Lung (tissue), 12 donors: ENCODE results near the gene UBASH3B. TPM values are rescaled to one million over a fixed set of nuclear protein-coding genes. Genes with fewer than 3 reads are reported as not detected.
A peak's percentile ranks its signal among the peaks of the same experiment; 100 is the strongest.

Experiments
- ATAC-seq: fragments of 200-7000 bp; cut with Tn5 transposase; one replicate; pipeline ENCODE4 v1.9.1; 2020; ENCODE audit warnings: moderate number of reproducible peaks; ENCODE audit not compliant: insufficient read depth, low FRiP score
- DNase-seq, 3 donors: peaks; one replicate each; pipeline ENCODE4 v3.0.0-alpha.2; 2013 to 2017
- H3K27ac ChIP-seq, 2 donors: one replicate each; pipeline ENCODE4 v1.5.1; 2013; ENCODE audit warnings: mild to moderate bottlenecking in 2 of 2, moderate library complexity in 2 of 2, control low read depth in 1 of 2, inconsistent platforms in 1 of 2, low read depth in 1 of 2, low read length in 1 of 2
- H3K27me3 ChIP-seq, 3 donors: one replicate each; pipeline ENCODE4 v1.5.1; 2013; ENCODE audit warnings: low read length in 2 of 3; ENCODE audit not compliant: control insufficient read depth in 3 of 3, insufficient read depth in 3 of 3
- H3K36me3 ChIP-seq, 4 donors: one replicate each; pipeline ENCODE4 v1.5.1; 2013; ENCODE audit warnings: low read length in 4 of 4, mild to moderate bottlenecking in 1 of 4, moderate library complexity in 1 of 4; ENCODE audit not compliant: control insufficient read depth in 4 of 4, insufficient read depth in 4 of 4
- H3K4me1 ChIP-seq, 5 donors: one replicate each; pipeline ENCODE4 v1.5.1; 2013; ENCODE audit warnings: low read length in 5 of 5, mild to moderate bottlenecking in 2 of 5, moderate library complexity in 1 of 5; ENCODE audit not compliant: control insufficient read depth in 5 of 5, insufficient read depth in 5 of 5
- H3K4me3 ChIP-seq: one replicate; pipeline ENCODE4 v1.5.1; 2013; ENCODE audit warnings: mild to moderate bottlenecking, control low read depth, moderate library complexity
- H3K9ac ChIP-seq, 2 donors: one replicate each; pipeline ENCODE4 v1.5.1; 2013; ENCODE audit warnings: low read length in 2 of 2, control low read depth in 1 of 2; ENCODE audit not compliant: insufficient read depth in 1 of 2
- H3K9me3 ChIP-seq, 4 donors: one replicate each; pipeline ENCODE4 v1.5.1; 2013; ENCODE audit warnings: low read length in 3 of 4, mild to moderate bottlenecking in 1 of 4, moderate library complexity in 1 of 4; ENCODE audit not compliant: control insufficient read depth in 4 of 4, insufficient read depth in 3 of 4
- WGBS, 2 donors: extraction: QIAGEN DNeasy Blood & Tissue Kit; methylation state at CpG; one replicate each; pipeline ENCODE4 v1.1.7; 2013; 5-methylcytosine and 5-hydroxymethylcytosine counted together
- polyA plus RNA-seq, 2 donors: library from polyadenylated mRNA; stranded (reverse); fragments of 200-250 nt; gene quantifications; one replicate each; pipeline ENCODE4 v1.2.1, GENCODE V29; 2013
- total RNA-seq, 2 donors: library from RNA; depleted of rRNA in 1 of 2; stranded (reverse); fragments of >200 nt in 1 of 2; gene quantifications; one replicate each; pipeline ENCODE4 v1.2.1, GENCODE V29; 2014 to 2021
- TF ChIP-seq, protein P1 (sequence below): IDR thresholded peaks from 2 replicates; pipeline ENCODE4 v1.5.1; 2012; ENCODE audit warnings: mild to moderate bottlenecking; ENCODE audit errors: control extremely low read depth, extremely low read depth
- donor health status: control.
- donor health status: control.
- donor health status: Bipolar disorder and iron deficiency.
- donor health status: healthy.
- donor health status: DM: yes; HTN: yes; CAD: no.

Gene UBASH3B
- total and polyA plus RNA-seq, 4 donors: 5.8 to 51.2 (median 12.4) TPM

DNA sequence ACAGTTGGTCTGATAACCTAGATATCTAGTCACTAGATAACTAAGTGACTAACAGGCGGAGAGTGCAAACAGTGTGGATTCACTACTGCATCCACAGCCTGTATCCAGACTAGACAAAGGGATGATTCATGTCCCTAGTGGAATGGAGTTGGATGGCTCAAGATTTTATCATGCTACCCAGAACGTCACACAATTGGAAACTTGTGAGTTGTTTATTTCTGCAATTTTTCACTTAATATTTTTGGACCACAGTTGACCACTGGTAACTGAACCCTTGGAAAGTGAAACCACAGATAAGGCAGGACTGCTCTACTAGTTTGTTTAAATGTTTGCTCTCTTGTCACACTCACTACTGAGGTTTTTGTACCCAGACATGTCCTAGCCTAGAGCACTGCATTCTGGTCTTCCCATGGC lies 76.0 kb downstream of the UBASH3B start:
- H3K27ac ChIP-seq: no peak overlapping the region
- TF ChIP-seq, protein P1, sequence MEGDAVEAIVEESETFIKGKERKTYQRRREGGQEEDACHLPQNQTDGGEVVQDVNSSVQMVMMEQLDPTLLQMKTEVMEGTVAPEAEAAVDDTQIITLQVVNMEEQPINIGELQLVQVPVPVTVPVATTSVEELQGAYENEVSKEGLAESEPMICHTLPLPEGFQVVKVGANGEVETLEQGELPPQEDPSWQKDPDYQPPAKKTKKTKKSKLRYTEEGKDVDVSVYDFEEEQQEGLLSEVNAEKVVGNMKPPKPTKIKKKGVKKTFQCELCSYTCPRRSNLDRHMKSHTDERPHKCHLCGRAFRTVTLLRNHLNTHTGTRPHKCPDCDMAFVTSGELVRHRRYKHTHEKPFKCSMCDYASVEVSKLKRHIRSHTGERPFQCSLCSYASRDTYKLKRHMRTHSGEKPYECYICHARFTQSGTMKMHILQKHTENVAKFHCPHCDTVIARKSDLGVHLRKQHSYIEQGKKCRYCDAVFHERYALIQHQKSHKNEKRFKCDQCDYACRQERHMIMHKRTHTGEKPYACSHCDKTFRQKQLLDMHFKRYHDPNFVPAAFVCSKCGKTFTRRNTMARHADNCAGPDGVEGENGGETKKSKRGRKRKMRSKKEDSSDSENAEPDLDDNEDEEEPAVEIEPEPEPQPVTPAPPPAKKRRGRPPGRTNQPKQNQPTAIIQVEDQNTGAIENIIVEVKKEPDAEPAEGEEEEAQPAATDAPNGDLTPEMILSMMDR: no peak
- DNase-seq: no peak
- H3K4me3 ChIP-seq: no peak overlapping the region
- no peak overlapping the region for H3K9ac ChIP-seq
- no peaks in the 10 kb centered on the region for H3K9me3 ChIP-seq
- no peaks in the 10 kb centered on the region for H3K27me3 ChIP-seq
- no peaks in the 10 kb centered on the region for H3K36me3 ChIP-seq
- ATAC-seq: no peak
- H3K4me1 ChIP-seq: peaks cover 0 to 51% (median 9%) of the 10 kb centered on the region in 5 donors
- 74 to 78% methylated on average over 2 of the region's 2 CpGs for WGBS, 2 donors

DNA sequence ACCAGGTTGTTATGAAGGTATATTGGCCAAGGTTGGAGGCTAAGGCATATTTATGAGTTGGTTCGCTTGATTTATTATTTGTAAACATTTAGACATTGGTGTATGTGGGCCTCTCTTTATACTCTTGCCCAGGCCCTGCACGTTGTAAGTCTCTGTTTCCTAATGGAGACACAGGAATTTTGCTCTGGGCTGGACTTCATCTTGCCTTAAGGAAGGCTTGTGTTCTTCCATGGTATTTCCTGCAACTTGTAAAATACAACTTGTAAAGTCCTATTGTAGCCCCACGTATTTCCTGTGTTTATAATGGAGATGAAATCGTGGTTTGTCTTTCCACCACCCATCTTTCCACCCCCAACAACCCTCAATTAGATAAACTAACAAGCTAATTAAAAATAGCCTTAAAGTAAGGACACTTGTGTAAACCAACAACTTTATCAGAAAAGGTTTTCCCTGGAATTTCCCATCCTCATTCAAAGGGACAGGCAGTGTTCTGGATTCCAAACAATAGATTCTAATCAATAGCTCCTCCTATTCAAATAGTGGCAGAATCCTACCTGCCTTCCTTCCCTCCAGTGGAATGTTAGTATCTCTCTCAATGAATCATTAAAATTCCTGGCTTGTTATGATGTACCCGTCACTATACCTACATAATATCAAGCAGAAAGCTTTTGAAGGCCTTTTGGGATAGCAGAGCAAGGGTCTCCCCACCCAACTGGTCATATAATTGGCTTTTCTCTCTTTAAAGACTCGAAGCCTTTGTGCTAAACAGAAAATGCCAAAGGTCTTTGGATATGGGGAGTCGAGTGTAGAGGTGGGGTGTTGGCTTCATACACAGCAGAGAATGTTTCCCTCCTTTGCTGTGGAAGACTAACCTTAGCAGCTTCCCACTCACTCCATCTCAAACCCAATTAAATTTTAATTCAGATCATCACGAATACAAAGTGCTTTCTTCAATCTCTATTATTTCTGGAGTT lies 77.1 kb downstream of the UBASH3B start:
- TF ChIP-seq, protein P1: no peak

DNA sequence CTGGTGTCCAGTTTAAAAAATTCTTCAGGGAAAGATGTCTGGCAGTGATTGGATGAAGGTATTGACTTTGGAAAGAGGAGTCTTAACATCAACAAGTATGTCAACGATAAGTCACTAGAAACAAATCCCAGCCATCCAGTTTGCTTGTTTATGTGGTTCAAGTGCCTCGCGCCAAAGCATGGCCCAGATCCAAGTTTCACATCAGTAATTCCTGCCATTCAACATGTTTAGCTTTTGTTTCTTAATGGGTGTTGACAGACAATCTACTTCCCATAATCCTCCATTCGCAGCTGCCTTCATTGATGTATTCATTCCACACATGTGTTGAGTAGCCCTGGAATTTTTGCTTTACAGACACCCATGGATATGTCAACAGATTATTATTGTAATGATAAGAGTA lies 77.8 kb downstream of the UBASH3B start:
- no peak overlapping the region for H3K9ac ChIP-seq
- ATAC-seq (no peak), DNase-seq (peak; percentile 54 to 82 (median 69))
- TF ChIP-seq, protein P1: no peak
- H3K4me3 ChIP-seq: no peak overlapping the region
- no peak overlapping the region for H3K27ac ChIP-seq
- H3K27me3 ChIP-seq: no peaks in the 10 kb centered on the region
- 25 to 50% methylated on average over 4 of the region's 4 CpGs for WGBS, 2 donors
- H3K4me1 ChIP-seq: peaks cover 0 to 39% (median 8%) of the 10 kb centered on the region in 5 donors
- no peaks in the 10 kb centered on the region for H3K9me3 ChIP-seq
- no peaks in the 10 kb centered on the region for H3K36me3 ChIP-seq

More for the DNA sequence above, 77.1 kb downstream of the UBASH3B start:
- Histone ChIP-seq H3K27me3 (no peaks in the 10 kb centered on the region), H3K9ac (no peak overlapping the region), H3K4me1 (peaks cover 0 to 40% (median 9%) of the 10 kb centered on the region in 5 donors), H3K4me3 (no peak overlapping the region), H3K27ac (no peak overlapping the region), H3K36me3 (no peaks in the 10 kb centered on the region), H3K9me3 (no peaks in the 10 kb centered on the region)
- no peak for ATAC-seq
- 63 to 67% methylated on average over 8 of the region's 8 CpGs for WGBS, 2 donors
- DNase-seq: no peak
